Calu3 (cell line): ENCODE results near the gene MTUS2. TPM values are rescaled to one million over a fixed set of nuclear protein-coding genes. Genes with fewer than 3 reads are reported as not detected.

Source experiments
- BruUV-seq: library from RNA; stranded (reverse); fragments of 400-500 nt; replicated peaks from 2 replicates; lab custom pipeline; 2021; lab: Mats Ljungman, UMichigan
- CTCF ChIA-PET: fragments of 300-600 bp; sonication (Branson Sonifier 250); formaldehyde crosslinking; loops from one replicate; lab custom pipeline; 2022; ENCODE audit warnings: antibody characterized with exemption; lab: Charles Lee
- DNase-seq: peaks from one replicate; pipeline ENCODE4 v3.0.0; 2022
- H3K27ac Mint-ChIP-seq: one replicate; pipeline ENCODE4 v1.8.0; 2022; ENCODE audit warnings: mixed read lengths; ENCODE audit not compliant: unreplicated experiment
- H3K27me3 Mint-ChIP-seq: one replicate; pipeline ENCODE4 v1.8.0; 2022; ENCODE audit warnings: mixed read lengths; ENCODE audit not compliant: unreplicated experiment
- H3K36me3 Mint-ChIP-seq: one replicate; pipeline ENCODE4 v1.8.0; 2022; ENCODE audit warnings: mild to moderate bottlenecking, moderate library complexity, mixed read lengths; ENCODE audit not compliant: insufficient read depth, unreplicated experiment
- H3K4me1 Mint-ChIP-seq: one replicate; pipeline ENCODE4 v1.8.0; 2022; ENCODE audit warnings: mild to moderate bottlenecking, low read depth, mixed read lengths; ENCODE audit not compliant: unreplicated experiment
- H3K4me3 Mint-ChIP-seq: one replicate; pipeline ENCODE4 v1.8.0; 2022; ENCODE audit warnings: mild to moderate bottlenecking, low read depth, moderate library complexity, mixed read lengths; ENCODE audit not compliant: unreplicated experiment
- H3K9me3 Mint-ChIP-seq: one replicate; pipeline ENCODE4 v1.8.0; 2022; ENCODE audit warnings: low read depth, mixed read lengths; ENCODE audit not compliant: unreplicated experiment
- intact Hi-C: fragments of 100-400 bp; cut with micrococcal nuclease; formaldehyde crosslinking; loops from one replicate; pipeline ENCODE4 v1.10.0; 2022; ENCODE audit not compliant: unreplicated experiment
- total RNA-seq: library from RNA; stranded (reverse); gene quantifications from 2 replicates; pipeline ENCODE4 v1.2.3, GENCODE V29; 2022
- TF ChIP-seq, protein P1 (sequence below): fragments of 200-600 bp; IDR thresholded peaks from one replicate; pipeline ENCODE4 v1.8.0; 2022; ENCODE audit warnings: antibody characterized with exemption; ENCODE audit not compliant: unreplicated experiment

The MTUS2 gene
- total RNA-seq, 1 experiment from 2014 or later = not detected

GRCh38 chr13:29266261-29266660 is 446.1 kb downstream of the MTUS2 start:
- H3K9me3 Mint-ChIP-seq = peaks cover 10% of the 10 kb centered on the region
- no peaks in the 10 kb centered on the region for H3K4me1 Mint-ChIP-seq
- intact Hi-C loops = no loop called here
- no peak overlapping the region for H3K27ac Mint-ChIP-seq
- TF ChIP-seq, protein P1, sequence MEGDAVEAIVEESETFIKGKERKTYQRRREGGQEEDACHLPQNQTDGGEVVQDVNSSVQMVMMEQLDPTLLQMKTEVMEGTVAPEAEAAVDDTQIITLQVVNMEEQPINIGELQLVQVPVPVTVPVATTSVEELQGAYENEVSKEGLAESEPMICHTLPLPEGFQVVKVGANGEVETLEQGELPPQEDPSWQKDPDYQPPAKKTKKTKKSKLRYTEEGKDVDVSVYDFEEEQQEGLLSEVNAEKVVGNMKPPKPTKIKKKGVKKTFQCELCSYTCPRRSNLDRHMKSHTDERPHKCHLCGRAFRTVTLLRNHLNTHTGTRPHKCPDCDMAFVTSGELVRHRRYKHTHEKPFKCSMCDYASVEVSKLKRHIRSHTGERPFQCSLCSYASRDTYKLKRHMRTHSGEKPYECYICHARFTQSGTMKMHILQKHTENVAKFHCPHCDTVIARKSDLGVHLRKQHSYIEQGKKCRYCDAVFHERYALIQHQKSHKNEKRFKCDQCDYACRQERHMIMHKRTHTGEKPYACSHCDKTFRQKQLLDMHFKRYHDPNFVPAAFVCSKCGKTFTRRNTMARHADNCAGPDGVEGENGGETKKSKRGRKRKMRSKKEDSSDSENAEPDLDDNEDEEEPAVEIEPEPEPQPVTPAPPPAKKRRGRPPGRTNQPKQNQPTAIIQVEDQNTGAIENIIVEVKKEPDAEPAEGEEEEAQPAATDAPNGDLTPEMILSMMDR = no peak
- no peaks in the 10 kb centered on the region for H3K36me3 Mint-ChIP-seq
- no peak overlapping the region for H3K4me3 Mint-ChIP-seq
- peaks cover 59% of the 10 kb centered on the region for H3K27me3 Mint-ChIP-seq
- BruUV-seq = no TSS peak
- CTCF ChIA-PET = no interaction called here
- no peak for DNase-seq

- DNase-seq = no peak
- Mint-ChIP-seq H3K27ac (no peak overlapping the region), H3K27me3 (peaks cover 66% of the 10 kb centered on the region), H3K9me3 (peaks cover 10% of the 10 kb centered on the region), H3K36me3 (no peaks in the 10 kb centered on the region), H3K4me3 (no peak overlapping the region), H3K4me1 (no peaks in the 10 kb centered on the region)
- BruUV-seq = no TSS peak
- TF ChIP-seq, protein P1 = no peak
- CTCF ChIA-PET = no interaction called here
- intact Hi-C loops = no loop called here
Measured at GRCh38 chr13:29266756-29267733, 446.9 kb downstream of the MTUS2 start.

DNA sequence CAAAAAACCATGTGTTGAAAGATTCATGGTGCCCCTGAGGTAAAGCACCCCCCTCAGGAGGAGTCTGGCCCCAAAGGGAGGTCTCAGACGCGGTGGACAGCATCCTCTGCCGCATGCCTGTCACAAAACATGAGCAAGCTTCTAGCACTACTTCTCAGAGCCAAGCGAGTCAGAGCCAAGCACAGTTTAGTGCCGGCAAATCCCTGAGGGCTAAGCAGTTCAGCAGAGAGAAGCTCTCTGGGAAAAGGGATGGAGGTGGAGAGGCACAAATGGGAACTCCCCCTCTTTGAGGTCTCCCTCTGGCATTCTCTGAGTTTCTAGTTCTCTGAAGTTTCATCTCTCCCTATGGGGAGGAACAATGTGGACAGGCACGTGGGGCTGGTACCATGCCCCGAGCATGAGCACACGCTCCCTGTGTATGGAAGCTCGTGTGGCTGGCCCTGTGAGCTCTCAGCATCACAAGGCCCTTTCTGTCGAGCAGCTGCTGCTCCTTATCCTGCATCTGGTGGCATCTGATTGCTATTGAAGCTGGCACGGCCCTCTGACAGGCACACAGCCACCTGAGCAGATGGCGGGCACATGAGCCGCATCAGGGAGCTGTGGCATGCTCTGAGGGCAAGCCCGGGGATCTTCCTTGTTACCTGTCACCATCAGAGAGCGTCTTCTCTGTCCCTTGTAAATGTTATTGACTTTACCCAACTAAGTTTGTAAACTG is 450.3 kb downstream of the MTUS2 start:
- Mint-ChIP-seq H3K27ac (no peak overlapping the region), H3K4me3 (no peak overlapping the region), H3K9me3 (peaks cover 4% of the 10 kb centered on the region), H3K4me1 (no peaks in the 10 kb centered on the region), H3K36me3 (no peaks in the 10 kb centered on the region), H3K27me3 (peaks cover 65% of the 10 kb centered on the region)
- CTCF ChIA-PET = no interaction called here
- intact Hi-C loops = no loop called here
- DNase-seq = no peak
- BruUV-seq = no TSS peak
- TF ChIP-seq, protein P1 = no peak

GRCh38 chr13:29271606-29272005 is 451.5 kb downstream of the MTUS2 start:
- Mint-ChIP-seq H3K4me3 (no peak overlapping the region), H3K27ac (no peak overlapping the region), H3K9me3 (peaks cover 7% of the 10 kb centered on the region), H3K4me1 (no peaks in the 10 kb centered on the region), H3K36me3 (no peaks in the 10 kb centered on the region), H3K27me3 (peaks cover 54% of the 10 kb centered on the region)
- DNase-seq = no peak
- intact Hi-C loops = no loop called here
- BruUV-seq = no TSS peak
- TF ChIP-seq, protein P1 = no peak
- CTCF ChIA-PET = no interaction called here
